GM18951 (cell line): ENCODE measurements around the gene FPGS.
A peak's percentile ranks its signal among the peaks of the same experiment; 100 is the strongest.

Experiments used
- POLR2A ChIP-seq: IDR thresholded peaks from 4 replicates; pipeline ENCODE4 v1.6.1; 2011; ENCODE audit warnings: mild to moderate bottlenecking; ENCODE audit not compliant: insufficient read length, insufficient read depth; ENCODE audit errors: extremely low read depth
- in situ Hi-C: fragments of 300-500 bp; cut with MboI; formaldehyde crosslinking; loops from one replicate; pipeline ENCODE4 v1.12.0; 2022; ENCODE audit warnings: low sequenced_read_pairs, mixed read lengths, inconsistent platforms; ENCODE audit not compliant: unreplicated experiment

The FPGS gene

GRCh38 chr9:127854184-127854806, 51.6 kb downstream of the FPGS start, which contains the start of gene ENG:
TSS of gene ENG (minus strand) at chr9:127854658. CDS start at chr9:127854355, 303 bp downstream.
- in situ Hi-C loops = no loop called here
- peak; percentile 44 for TF ChIP-seq POLR2A

GRCh38 chr9:127854960-127855359, 52.3 kb downstream of the FPGS start:
- in situ Hi-C loops = no loop called here
- no peak for TF ChIP-seq POLR2A

- in situ Hi-C loops = no loop called here
- no peak for TF ChIP-seq POLR2A
These were observed 52.8 kb downstream of the FPGS start for GRCh38 chr9:127855522-127855921.

- in situ Hi-C loops = no loop called here
These were observed 53.5 kb downstream of the FPGS start for GRCh38 chr9:127856094-127856728.

GRCh38 chr9:127856729-127857116, 54.0 kb downstream of the FPGS start:
- no peak for TF ChIP-seq POLR2A
- in situ Hi-C loops = no loop called here

More at GRCh38 chr9:127856094-127856728, 53.5 kb downstream of the FPGS start:
- TF ChIP-seq POLR2A = no peak

GRCh38 chr9:127857278-127857677, 54.6 kb downstream of the FPGS start:
- in situ Hi-C loops = no loop called here
- TF ChIP-seq POLR2A = no peak

- in situ Hi-C loops = no loop called here
- TF ChIP-seq POLR2A = no peak
These were observed 55.4 kb downstream of the FPGS start for GRCh38 chr9:127858041-127858512.

GRCh38 chr9:127860260-127860659, 57.6 kb downstream of the FPGS start:
- TF ChIP-seq POLR2A = no peak
- in situ Hi-C loops = no loop called here

GRCh38 chr9:127860779-127861178, 58.1 kb downstream of the FPGS start:
- in situ Hi-C loops = no loop called here
- no peak for TF ChIP-seq POLR2A

GRCh38 chr9:127862075-127863011, 59.7 kb downstream of the FPGS start:
- in situ Hi-C loops = no loop called here
- TF ChIP-seq POLR2A = no peak

- in situ Hi-C loops = no loop called here
- no peak for TF ChIP-seq POLR2A
These were observed 60.5 kb downstream of the FPGS start for GRCh38 chr9:127863191-127863621.
